DOHH2 (cell line): ENCODE results near the gene CACNA1B.

Experiments
- H3F3A ChIP-seq: fragments of 200-600 bp; sonication (generic), shearing (Covaris generic); 2 replicates; pipeline ENCODE4 v1.6.0; 2016; ENCODE audit warnings: antibody characterized with exemption, mild to moderate bottlenecking; ENCODE audit not compliant: control insufficient read depth, insufficient read depth
- H3K27ac ChIP-seq: fragments of 200-600 bp; sonication (generic); 2 replicates; pipeline ENCODE4 v1.5.1; 2014; ENCODE audit warnings: low read depth, mild to moderate bottlenecking, low read length, moderate library complexity
- H3K27me3 ChIP-seq: fragments of 200-600 bp; sonication (generic); 2 replicates; pipeline ENCODE4 v1.6.1; 2014; ENCODE audit warnings: mild to moderate bottlenecking, low read length, mixed read lengths; ENCODE audit not compliant: control insufficient read depth
- H3K36me3 ChIP-seq: fragments of 200-600 bp; sonication (generic); 2 replicates; pipeline ENCODE4 v1.6.1; 2014; ENCODE audit warnings: mild to moderate bottlenecking, low read length, moderate library complexity, mixed read lengths; ENCODE audit not compliant: control insufficient read depth
- H3K4me1 ChIP-seq: fragments of 200-600 bp; sonication (generic); 2 replicates; pipeline ENCODE4 v1.6.1; 2014; ENCODE audit warnings: mild to moderate bottlenecking, low read length, mixed read lengths; ENCODE audit not compliant: control insufficient read depth
- H3K4me2 ChIP-seq: fragments of 200-600 bp; sonication (generic); 2 replicates; pipeline ENCODE4 v1.6.0; 2014; ENCODE audit warnings: mild to moderate bottlenecking, low read length, moderate library complexity
- H3K4me3 ChIP-seq: fragments of 200-600 bp; sonication (generic); 2 replicates; pipeline ENCODE4 v1.5.1; 2014; ENCODE audit warnings: mild to moderate bottlenecking, low read length, mixed read lengths
- H3K79me2 ChIP-seq: fragments of 200-600 bp; sonication (generic); 2 replicates; pipeline ENCODE4 v1.6.1; 2014; ENCODE audit warnings: mild to moderate bottlenecking, low read length, mixed read lengths; ENCODE audit not compliant: control insufficient read depth
- H3K9me2 ChIP-seq: fragments of 200-600 bp; sonication (generic); replicated peaks from 2 replicates; pipeline ENCODE4 v1.6.1; 2014; ENCODE audit warnings: mild to moderate bottlenecking, low read length, mixed read lengths; ENCODE audit not compliant: control insufficient read depth
- H3K9me3 ChIP-seq: fragments of 200-600 bp; sonication (generic); 2 replicates; pipeline ENCODE4 v1.6.1; 2014; ENCODE audit warnings: antibody characterized with exemption, low read length, mixed read lengths; ENCODE audit not compliant: control insufficient read depth, insufficient read depth
- H4K20me1 ChIP-seq: fragments of 200-600 bp; sonication (generic); 2 replicates; pipeline ENCODE4 v1.6.0; 2014; ENCODE audit warnings: low read depth, mild to moderate bottlenecking, antibody characterized with exemption, low read length, moderate library complexity; ENCODE audit not compliant: control insufficient read depth, insufficient read depth
- CTCF ChIP-seq: fragments of 200-600 bp; sonication (generic); IDR thresholded peaks from one replicate; pipeline ENCODE4 v1.5.1; 2014; ENCODE audit warnings: antibody characterized with exemption, mild to moderate bottlenecking, low read depth, low read length; ENCODE audit not compliant: poor library complexity, severe bottlenecking
- EZH2phosphoT487 ChIP-seq: fragments of 200-600 bp; sonication (generic); IDR thresholded peaks from 2 replicates; pipeline ENCODE4 v1.6.1; 2017; ENCODE audit warnings: borderline replicate concordance, mild to moderate bottlenecking, antibody characterized with exemption, low read length, moderate library complexity, mixed read lengths

The CACNA1B gene

GRCh38 chr9:138048184-138048583 is 170.6 kb downstream of the CACNA1B start:
- Histone ChIP-seq H3F3A (no peaks in the 10 kb centered on the region), H3K4me1 (peaks cover 4% of the 10 kb centered on the region; the same call in 1 of the 2 replicates), H3K79me2 (no peaks in the 10 kb centered on the region), H3K27me3 (no peaks in the 10 kb centered on the region), H3K4me3 (no peak overlapping the region), H3K4me2 (no peak overlapping the region), H4K20me1 (no peaks in the 10 kb centered on the region), H3K9me2 (no peaks in the 10 kb centered on the region), H3K36me3 (no peaks in the 10 kb centered on the region), H3K9me3 (no peaks in the 10 kb centered on the region), H3K27ac (no peak overlapping the region)
- no peak for TF ChIP-seq CTCF
- TF ChIP-seq EZH2phosphoT487, result no peak

- no peaks in the 10 kb centered on the region for H4K20me1 ChIP-seq
- no peaks in the 10 kb centered on the region for H3K9me2 ChIP-seq
- TF ChIP-seq CTCF (no peak), EZH2phosphoT487 (no peak)
- no peaks in the 10 kb centered on the region for H3K36me3 ChIP-seq
- H3K4me3 ChIP-seq, result no peak overlapping the region
- no peak overlapping the region for H3K27ac ChIP-seq
- H3K79me2 ChIP-seq, result no peaks in the 10 kb centered on the region
- H3K9me3 ChIP-seq, result no peaks in the 10 kb centered on the region
- no peaks in the 10 kb centered on the region for H3F3A ChIP-seq
- H3K4me2 ChIP-seq, result no peak overlapping the region
- H3K4me1 ChIP-seq, result peaks cover 5% of the 10 kb centered on the region; the same call in 1 of the 2 replicates
- no peaks in the 10 kb centered on the region for H3K27me3 ChIP-seq
Measured at GRCh38 chr9:138049085-138049778, 171.7 kb downstream of the CACNA1B start.

- no peak overlapping the region for H3K27ac ChIP-seq
- H3K79me2 ChIP-seq, result no peaks in the 10 kb centered on the region
- no peaks in the 10 kb centered on the region for H4K20me1 ChIP-seq
- no peak overlapping the region for H3K4me2 ChIP-seq
- H3F3A ChIP-seq, result no peaks in the 10 kb centered on the region
- H3K9me3 ChIP-seq, result no peaks in the 10 kb centered on the region
- no peaks in the 10 kb centered on the region for H3K36me3 ChIP-seq
- H3K4me1 ChIP-seq, result peaks cover 5% of the 10 kb centered on the region; the same call in 1 of the 2 replicates
- no peaks in the 10 kb centered on the region; the same call in 1 of the 2 replicates for H3K27me3 ChIP-seq
- TF ChIP-seq EZH2phosphoT487, result no peak
- TF ChIP-seq CTCF, result no peak
- no peak overlapping the region for H3K4me3 ChIP-seq
- no peaks in the 10 kb centered on the region for H3K9me2 ChIP-seq
Measured at GRCh38 chr9:138049779-138050471, 172.3 kb downstream of the CACNA1B start.
